NCI-H524 treated with DMSO at 0.1 percent for 48 hours (cell line): ENCODE results near the gene ARFRP1.
A peak's percentile ranks its signal among the peaks of the same experiment; 100 is the strongest.
"Not testable (repeated sequence)": the region's sequence is repeated elsewhere in the genome, so short reads cannot be mapped to it uniquely, and the experiment has no call there.

Experiments used
- DNase-seq: peaks from one replicate; lab custom pipeline; 2025; lab: John Stamatoyannopoulos, UW

ARFRP1 gene

GRCh38 chr20:63675681-63676368 lies 32.0 kb downstream of the ARFRP1 start:
- no peak for DNase-seq

- no peak for DNase-seq
These were observed 33.8 kb downstream of the ARFRP1 start for GRCh38 chr20:63673951-63674350.

GRCh38 chr20:63672666-63673065 lies 35.1 kb downstream of the ARFRP1 start:
- no peak for DNase-seq

GRCh38 chr20:63671695-63672094 lies 36.1 kb downstream of the ARFRP1 start:
- DNase-seq: not testable (repeated sequence)

- no peak for DNase-seq
These were observed 39.4 kb downstream of the ARFRP1 start for GRCh38 chr20:63668351-63668750.

- no peak for DNase-seq
These were observed 39.9 kb downstream of the ARFRP1 start for GRCh38 chr20:63667858-63668257.

- no peak for DNase-seq
These were observed 42.1 kb downstream of the ARFRP1 start for GRCh38 chr20:63665708-63666107.

GRCh38 chr20:63664861-63665594 lies 42.7 kb downstream of the ARFRP1 start:
- no peak for DNase-seq

GRCh38 chr20:63664143-63664851 lies 43.5 kb downstream of the ARFRP1 start:
- DNase-seq: no peak

GRCh38 chr20:63663332-63664066 lies 44.3 kb downstream of the ARFRP1 start:
- no peak for DNase-seq

- DNase-seq: no peak
These were observed 45.0 kb downstream of the ARFRP1 start for GRCh38 chr20:63662813-63663189.

GRCh38 chr20:63661959-63662812 lies 45.6 kb downstream of the ARFRP1 start:
- no peak for DNase-seq

GRCh38 chr20:63661108-63661507 lies 46.7 kb downstream of the ARFRP1 start:
- no peak for DNase-seq

- no peak for DNase-seq
These were observed 47.2 kb downstream of the ARFRP1 start for GRCh38 chr20:63660622-63661021.

- not testable (repeated sequence) for DNase-seq
These were observed 47.6 kb downstream of the ARFRP1 start for GRCh38 chr20:63660174-63660573.

GRCh38 chr20:63659370-63659769 lies 48.4 kb downstream of the ARFRP1 start:
- DNase-seq: no peak

GRCh38 chr20:63658749-63659187 lies 49.0 kb downstream of the ARFRP1 start:
- DNase-seq: no peak

- peak; percentile 62 for DNase-seq
These were observed 49.6 kb downstream of the ARFRP1 start, which contains the start of gene RTEL1 for GRCh38 chr20:63657937-63658748. Gene RTEL1 (plus strand): TSS chr20:63658312. CDS start chr20:63659403, 1,091 bp downstream.

GRCh38 chr20:63657260-63657936 lies 50.4 kb downstream of the ARFRP1 start:
- no peak for DNase-seq

GRCh38 chr20:63656451-63656850 lies 51.3 kb downstream of the ARFRP1 start:
- no peak for DNase-seq
